ENCODE measurements around the gene LMBRD2.

GRCh38 chr5:36146390-36146789 is 5.3 kb downstream of the LMBRD2 start:
- no peak for TF ChIP-seq CTCF (conservative IDR thresholded peaks at IDR 0.05; ENCODE audit: low read depth in 2 of 2)
- no peak for TF ChIP-seq REST (IDR thresholded peaks at IDR 0.05; ENCODE audit: unreplicated experiment)
- no peak for TF ChIP-seq EZH2 (IDR thresholded peaks at IDR 0.05; ENCODE audit: low read depth, unreplicated experiment)
- no peak for TF ChIP-seq CREB1 (CRISPR knock-in tag; IDR thresholded peaks at IDR 0.05; ENCODE audit: low read depth)
- TF ChIP-seq ZNF114 (CRISPR knock-in tag; IDR thresholded peaks at IDR 0.05): no peak
- TF ChIP-seq EZH2phosphoT487 (IDR thresholded peaks at IDR 0.05; ENCODE audit: unreplicated experiment): no peak
- no peak for TF ChIP-seq ETS1 (IDR thresholded peaks at IDR 0.05)
- no peak for TF ChIP-seq POLR2AphosphoS5 (IDR thresholded peaks at IDR 0.05; ENCODE audit: low read depth)
- no peak for TF ChIP-seq JUNB (IDR thresholded peaks at IDR 0.05; ENCODE audit: unreplicated experiment)
- no peak for TF ChIP-seq ZNF331 (CRISPR knock-in tag; IDR thresholded peaks at IDR 0.05; ENCODE audit: low read depth)
- TF ChIP-seq ZNF462 (CRISPR knock-in tag; IDR thresholded peaks at IDR 0.05): no peak
- TF ChIP-seq NANOG (IDR thresholded peaks at IDR 0.05; ENCODE audit: borderline replicate concordance): no peak
